HS-5 (cell line): ENCODE measurements around the gene BRAT1.
"Not testable (repeated sequence)": the region's sequence is repeated elsewhere in the genome, so short reads cannot be mapped to it uniquely, and the experiment has no call there.

Source experiments
- DNase-seq: peaks from one replicate; pipeline ENCODE4 v3.0.0-alpha.2; 2012; ENCODE audit warnings: low read depth

The BRAT1 gene

GRCh38 chr7:2555121-2556052 is at the start of gene BRAT1:
Gene BRAT1 (minus strand): TSS chr7:2555524. CDS start chr7:2554431, 1,093 bp downstream.
- peak; percentile 78 for DNase-seq

DNA sequence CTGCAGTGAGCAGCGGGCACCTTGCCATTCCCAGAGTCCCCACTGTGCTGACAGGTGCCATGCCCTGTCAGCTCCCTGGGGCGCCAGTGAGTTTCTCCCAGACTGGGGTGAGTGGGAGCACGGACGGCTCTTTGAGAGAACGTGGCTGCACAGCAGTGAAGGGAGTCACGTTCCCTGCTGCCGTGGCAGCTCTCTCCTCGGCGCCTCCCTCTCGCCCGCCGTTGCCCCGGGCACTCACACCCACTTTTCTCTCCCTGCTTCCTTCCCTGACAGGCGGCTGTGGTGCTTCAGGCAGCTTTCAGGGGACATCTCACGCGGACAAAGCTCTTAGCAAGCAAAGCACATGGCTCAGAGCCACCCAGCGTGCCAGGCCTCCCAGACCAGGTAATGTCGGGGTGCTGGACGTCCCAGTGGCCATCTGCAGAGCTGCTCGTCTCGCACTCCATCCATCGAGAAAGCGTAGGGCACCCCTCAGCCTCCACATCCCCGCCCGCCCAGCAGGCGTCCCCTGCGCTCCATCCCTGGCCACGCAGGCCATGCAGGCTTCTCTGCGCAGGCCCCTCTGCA is 49.4 kb upstream of the BRAT1 start:
- DNase-seq, result no peak

DNA sequence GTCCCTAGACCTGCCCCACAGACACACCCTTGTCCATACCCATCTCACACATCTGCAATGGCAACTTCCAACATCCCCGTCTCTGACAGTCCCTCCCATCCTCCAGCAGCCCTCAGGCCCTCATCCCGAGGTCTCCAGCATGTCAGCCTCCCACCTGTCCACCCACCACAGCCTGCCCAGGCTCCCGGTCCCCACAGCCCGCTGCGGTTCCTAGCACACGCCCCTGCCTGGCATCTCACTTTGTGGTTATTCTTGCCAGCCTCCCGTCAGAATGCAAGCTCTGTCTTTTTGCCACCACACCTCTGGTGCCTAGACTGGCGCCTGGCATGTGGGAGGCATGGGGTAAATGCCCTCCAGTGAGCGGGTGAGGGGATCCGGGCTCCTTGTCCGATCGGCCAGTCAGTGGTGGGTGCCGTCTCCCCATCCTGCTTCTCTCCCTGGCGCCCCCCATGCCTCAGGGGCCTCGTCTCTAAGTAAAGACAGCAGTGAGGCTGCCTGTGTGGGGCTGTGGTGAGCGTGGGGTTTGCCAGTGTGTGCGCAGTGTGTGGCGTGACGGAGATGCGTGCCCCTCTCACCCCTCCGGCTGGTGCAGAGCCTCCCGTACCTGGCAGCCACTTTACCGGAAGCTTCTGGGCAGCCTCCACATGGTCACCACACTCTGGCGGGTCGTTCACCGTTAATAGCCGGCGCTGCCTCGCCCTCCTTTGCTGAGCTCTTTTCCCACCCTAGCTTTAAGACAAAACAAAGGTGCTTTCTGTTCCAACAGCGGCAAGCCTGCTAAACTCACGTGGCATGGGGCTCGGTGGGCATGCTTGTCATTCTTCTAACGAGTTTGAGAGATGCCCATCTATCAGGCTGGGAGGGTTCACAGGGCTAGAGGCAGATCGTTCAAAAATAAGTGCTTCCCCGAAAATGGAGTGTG is 48.0 kb upstream of the BRAT1 start:
- no peak for DNase-seq

DNA sequence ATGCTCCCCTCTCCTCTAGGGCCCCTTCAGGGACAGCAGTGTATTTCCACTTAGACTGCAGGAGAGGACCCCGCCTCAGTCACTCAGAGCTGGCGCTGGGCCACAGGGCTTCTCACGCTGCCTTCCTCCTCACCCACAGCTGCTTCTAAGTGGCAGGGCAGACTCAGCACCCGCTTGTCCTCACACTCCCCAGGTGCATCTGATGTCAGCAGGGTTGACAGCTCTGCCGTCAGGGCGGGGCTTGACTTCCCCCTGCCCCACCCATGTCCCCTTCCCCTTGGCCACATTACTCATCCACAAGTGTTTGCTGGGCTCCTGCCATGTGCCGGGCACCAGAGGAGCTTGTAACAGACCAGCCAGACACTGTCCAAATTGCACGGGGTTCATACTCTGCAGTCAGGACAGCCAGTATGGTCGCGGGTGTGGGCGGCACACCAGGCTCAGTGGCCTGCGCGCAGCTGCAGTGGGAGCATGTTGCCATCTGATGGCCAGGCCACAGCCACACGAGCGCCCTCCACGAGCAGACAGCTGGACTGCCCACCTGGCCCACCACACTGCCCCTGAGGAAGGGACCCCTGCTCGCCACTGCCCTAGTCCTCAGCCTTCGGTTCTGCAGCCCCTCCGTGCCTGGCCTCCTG is 47.2 kb upstream of the BRAT1 start:
- no peak for DNase-seq

- DNase-seq, result no peak
These were observed 46.6 kb upstream of the BRAT1 start for GRCh38 chr7:2601907-2602306.

- no peak for DNase-seq
These were observed 45.7 kb upstream of the BRAT1 start for GRCh38 chr7:2601065-2601464.

DNA sequence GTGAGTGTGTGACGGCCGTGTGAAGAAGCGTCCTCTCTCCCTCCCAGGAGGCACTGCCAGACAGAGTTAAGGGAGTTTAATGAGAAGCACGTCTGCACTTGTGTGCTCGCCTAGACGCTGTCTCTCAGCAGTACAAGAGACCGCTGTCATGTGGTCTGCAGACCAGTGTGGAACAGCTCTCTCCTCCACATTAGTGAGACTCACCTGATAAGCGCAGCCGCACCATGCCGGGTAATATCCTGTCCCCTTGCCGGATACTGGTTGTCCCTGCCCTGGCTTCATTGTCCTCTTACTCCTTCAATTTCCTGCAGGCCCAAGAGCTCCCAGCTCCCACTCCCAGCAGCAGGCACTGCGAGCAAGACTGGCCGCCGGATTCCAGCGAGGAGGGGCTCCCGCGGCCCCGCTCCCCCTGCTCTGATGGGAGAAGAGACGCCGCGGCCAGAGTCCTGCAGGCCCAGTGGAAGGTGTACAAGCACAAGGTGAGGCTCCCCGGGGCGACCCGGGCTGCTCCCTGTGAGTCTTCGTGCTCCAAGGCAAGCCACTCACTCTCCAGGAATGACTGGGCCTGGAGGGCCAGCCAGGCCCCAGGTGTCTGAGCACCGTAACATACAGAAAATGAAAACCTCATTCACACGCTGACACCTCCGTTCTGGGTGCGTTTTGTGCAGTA is 43.0 kb upstream of the BRAT1 start:
- no peak for DNase-seq

- DNase-seq, result no peak
These were observed 41.9 kb upstream of the BRAT1 start for GRCh38 chr7:2597273-2597640.

DNA sequence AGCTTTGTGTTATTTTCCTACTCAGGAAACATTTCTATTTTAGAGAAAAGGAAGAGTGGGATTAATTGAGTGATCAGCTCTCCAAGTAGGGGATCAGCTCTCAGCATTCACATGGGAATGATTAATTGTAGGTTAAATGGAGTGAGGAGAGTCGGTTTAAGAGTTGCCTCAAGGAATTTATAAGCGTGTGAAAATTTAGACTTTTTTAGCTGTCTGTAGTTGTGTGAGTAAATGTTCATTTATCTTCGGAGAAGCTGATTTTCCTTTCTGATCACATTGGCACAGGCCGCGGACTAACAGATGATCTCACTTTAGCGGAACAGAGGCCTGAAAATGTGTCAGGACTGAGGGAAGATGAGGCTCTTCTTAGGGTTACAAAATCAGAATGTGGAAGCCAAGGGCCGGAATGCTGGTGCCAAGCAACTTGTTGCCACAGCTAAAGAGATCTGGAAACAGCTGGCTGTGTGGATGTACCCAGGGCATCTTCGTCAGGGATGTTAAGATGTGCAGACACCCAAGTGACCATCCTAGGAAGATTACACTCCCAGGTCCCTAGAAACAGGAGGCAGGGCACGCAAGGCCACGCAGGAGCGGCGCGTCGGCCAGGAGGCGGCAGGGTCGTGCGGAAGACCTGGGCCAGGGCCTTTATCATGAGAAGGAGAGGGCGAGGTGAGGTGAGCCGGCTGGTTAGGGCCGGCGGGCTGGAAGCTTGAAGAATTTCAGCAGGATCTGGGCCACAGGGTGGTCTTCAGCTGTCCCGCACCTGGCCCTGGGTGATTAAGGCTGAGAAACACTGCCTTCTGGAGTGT is 41.3 kb upstream of the BRAT1 start:
- DNase-seq, result no peak

GRCh38 chr7:2595258-2595860 is 40.0 kb upstream of the BRAT1 start:
- no peak for DNase-seq

DNA sequence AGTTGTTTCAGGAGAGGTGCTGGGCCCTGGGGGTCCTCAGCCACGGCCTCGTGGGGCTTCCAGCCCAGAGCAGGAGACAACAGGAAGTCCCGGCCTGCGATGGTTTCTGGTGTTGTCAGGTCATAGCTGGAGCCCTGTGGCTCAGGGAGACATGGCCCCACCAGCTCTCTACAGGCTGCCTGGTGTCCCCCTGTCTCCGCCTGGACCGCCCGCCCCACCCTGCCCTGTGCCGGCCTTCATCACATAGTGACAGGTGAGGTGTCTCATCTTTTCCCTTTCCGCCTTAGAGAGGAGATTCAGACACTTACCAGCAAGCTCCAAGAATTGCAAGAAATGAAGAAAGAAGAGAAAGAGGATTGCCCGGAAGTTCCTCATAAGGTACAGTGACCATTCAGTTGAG is 39.3 kb upstream of the BRAT1 start:
- no peak for DNase-seq

DNA sequence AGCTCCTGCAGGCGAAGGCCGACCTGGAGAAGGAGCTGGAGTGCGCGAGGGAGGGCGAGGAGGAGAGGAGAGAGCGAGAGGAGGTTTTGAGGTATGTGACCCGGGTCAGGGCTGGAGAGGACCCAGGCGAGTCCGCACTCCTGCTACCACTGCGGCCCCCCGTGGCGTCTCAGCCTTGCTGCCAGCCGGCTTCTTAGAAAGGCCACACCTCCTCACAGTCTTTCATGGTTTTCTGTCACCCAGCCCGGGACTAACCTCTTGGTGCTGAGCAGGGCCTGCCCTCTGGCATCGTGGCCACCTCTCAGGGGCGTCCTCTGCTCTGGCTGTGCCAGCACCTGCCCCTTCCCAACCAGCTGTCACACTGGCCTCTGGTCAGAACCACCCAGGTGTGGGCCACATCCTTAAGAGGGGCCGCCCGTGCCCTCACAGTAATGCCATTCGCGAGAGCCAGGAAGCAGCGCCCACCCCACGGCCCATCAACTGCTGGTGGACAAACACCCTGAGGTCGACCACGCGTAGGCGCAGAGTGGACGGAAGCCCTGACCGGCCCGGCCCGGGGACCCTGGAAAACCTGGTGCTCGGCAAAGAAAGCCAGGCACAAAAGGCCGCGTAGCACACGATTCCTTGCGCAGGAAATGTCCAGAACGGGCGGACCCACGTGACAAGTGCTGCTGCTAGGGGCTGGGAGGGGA is 37.9 kb upstream of the BRAT1 start:
- DNase-seq, result no peak

- DNase-seq, result no peak
These were observed 37.1 kb upstream of the BRAT1 start for GRCh38 chr7:2592375-2592865.

DNA sequence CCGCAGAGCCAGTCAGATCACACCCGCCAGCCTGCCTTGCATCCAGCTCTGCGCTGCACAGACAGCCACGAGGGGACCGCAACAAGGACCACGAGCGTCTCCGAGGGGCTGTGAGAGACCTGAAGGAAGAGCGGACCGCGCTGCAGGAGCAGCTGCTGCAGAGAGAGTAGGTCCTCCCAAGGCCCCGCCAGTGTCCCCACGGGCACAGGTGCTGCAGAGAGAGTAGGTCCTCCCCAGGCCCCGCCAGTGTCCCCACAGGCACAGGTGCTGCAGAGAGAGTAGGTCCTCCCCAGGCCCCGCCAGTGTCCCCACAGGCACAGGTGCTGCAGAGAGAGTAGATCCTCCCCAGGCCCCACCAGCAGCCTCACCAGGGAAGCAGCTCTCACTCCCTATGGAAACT is 34.6 kb upstream of the BRAT1 start:
- not testable (repeated sequence) for DNase-seq

- DNase-seq, result no peak
These were observed 34.0 kb upstream of the BRAT1 start for GRCh38 chr7:2589341-2589740.

DNA sequence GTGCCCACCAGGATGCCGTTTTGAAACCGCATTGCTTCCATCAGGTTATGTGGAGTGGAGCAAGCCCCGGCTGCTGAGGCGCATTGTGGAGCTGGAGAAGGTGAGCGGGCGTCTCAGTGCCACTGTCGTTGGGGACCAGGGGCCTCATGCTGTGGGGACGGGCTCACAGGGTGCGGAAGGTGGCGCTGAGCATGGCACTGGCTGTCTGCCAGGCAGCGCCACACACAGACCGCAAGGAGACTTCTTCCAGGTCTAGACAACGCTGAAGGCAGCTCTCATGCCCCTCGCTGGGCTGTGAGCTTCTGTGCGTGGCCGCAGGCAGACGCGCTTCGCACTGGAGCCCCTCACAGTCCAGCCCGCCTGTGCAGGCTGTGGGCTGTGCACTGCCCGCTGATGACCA is 32.5 kb upstream of the BRAT1 start:
- DNase-seq, result no peak

- no peak for DNase-seq
These were observed 31.8 kb upstream of the BRAT1 start for GRCh38 chr7:2587134-2587533.

DNA sequence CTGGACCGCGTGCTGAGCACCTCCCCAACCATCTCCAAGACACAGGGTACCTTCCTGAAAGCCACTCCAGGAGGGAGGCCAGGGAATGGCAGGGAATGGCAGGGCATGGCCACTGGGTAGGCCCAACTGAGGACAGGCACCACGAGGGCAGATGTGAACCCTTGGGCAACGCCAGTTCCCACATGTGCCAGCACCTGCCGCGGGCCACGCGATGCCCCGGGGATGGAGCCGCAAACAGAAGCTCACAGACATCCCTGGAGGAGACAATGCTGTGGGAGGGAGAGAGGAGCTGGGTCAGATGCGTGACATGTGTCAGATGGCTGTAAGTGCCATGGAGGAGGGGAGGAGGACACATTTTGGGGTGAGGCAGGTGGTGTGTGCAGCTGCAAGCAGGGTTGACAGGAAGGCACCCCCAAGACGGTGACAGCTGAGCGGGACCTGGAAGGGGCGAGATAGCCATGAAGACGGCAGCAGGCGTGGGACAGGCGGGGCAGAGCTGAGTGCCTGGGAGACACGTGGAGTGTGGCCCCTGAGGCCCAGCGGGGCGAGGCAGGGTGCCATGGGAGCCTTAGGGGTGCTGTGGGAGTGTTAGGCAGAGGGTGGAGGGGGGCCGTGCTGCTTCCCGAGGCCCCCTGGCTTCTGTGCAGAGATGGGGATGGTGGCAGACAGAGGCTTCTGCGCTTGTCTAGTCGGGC is 31.1 kb upstream of the BRAT1 start:
- no peak for DNase-seq

DNA sequence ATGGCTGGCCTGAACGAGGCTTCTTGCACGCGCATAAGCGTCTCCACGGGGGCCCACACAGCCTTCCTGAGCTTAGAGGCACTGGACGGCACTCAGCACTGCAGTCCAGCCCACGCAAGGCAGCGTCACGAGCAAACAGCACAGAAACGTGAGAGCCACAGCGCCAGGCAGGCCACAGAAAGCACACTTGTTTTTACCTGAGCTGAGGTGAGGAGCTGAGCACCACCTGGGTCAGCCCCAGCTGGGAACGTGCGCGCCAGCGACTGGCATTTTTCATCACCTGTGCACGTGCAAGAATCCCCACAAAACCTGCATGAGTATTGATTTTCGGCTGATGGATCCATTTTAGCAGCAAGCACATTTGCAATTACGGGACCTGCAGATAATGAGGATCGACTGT is 30.1 kb upstream of the BRAT1 start:
- DNase-seq, result no peak
